AG09309 (cell line): ENCODE results near the gene H6PD.

ENCODE experiments used
- DNase-seq: peaks from one replicate; pipeline ENCODE4 v3.0.0-alpha.2; 2010; ENCODE audit warnings: low read depth
- H3K4me3 ChIP-seq: 2 replicates; pipeline ENCODE4 v1.5.1; 2011; ENCODE audit warnings: mild to moderate bottlenecking, low read depth, low read length, moderate library complexity; ENCODE audit not compliant: control insufficient read depth
- TF ChIP-seq, protein P1 (sequence below): IDR thresholded peaks from 2 replicates; pipeline ENCODE4 v1.5.1; 2011; ENCODE audit warnings: mild to moderate bottlenecking, low read depth, low read length, inconsistent platforms; ENCODE audit not compliant: insufficient read depth, control insufficient read depth; ENCODE audit errors: missing control alignments

The H6PD gene

DNA sequence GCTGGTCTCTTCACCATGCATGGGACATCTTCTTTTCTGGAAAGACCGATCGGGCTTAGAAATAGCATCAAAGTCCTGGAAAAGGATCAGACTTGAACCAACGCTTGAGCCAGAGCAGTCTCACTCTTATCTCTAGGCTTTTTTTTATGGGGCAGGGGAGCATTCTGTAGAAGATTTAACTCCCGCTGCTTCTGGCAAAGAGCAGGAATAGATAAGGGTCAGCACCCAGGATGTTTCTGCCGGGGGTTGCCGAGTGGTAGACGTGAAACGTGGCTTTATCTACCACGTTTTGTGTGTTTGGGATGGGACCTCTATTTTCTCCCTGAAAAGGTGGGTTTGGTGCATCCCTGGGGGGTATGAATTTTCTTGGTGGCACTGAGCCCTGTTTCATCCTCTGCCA is 76.9 kb downstream of the H6PD start:
- DNase-seq = no peak
- no peak overlapping the region for H3K4me3 ChIP-seq
- TF ChIP-seq, protein P1, sequence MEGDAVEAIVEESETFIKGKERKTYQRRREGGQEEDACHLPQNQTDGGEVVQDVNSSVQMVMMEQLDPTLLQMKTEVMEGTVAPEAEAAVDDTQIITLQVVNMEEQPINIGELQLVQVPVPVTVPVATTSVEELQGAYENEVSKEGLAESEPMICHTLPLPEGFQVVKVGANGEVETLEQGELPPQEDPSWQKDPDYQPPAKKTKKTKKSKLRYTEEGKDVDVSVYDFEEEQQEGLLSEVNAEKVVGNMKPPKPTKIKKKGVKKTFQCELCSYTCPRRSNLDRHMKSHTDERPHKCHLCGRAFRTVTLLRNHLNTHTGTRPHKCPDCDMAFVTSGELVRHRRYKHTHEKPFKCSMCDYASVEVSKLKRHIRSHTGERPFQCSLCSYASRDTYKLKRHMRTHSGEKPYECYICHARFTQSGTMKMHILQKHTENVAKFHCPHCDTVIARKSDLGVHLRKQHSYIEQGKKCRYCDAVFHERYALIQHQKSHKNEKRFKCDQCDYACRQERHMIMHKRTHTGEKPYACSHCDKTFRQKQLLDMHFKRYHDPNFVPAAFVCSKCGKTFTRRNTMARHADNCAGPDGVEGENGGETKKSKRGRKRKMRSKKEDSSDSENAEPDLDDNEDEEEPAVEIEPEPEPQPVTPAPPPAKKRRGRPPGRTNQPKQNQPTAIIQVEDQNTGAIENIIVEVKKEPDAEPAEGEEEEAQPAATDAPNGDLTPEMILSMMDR = no peak

DNA sequence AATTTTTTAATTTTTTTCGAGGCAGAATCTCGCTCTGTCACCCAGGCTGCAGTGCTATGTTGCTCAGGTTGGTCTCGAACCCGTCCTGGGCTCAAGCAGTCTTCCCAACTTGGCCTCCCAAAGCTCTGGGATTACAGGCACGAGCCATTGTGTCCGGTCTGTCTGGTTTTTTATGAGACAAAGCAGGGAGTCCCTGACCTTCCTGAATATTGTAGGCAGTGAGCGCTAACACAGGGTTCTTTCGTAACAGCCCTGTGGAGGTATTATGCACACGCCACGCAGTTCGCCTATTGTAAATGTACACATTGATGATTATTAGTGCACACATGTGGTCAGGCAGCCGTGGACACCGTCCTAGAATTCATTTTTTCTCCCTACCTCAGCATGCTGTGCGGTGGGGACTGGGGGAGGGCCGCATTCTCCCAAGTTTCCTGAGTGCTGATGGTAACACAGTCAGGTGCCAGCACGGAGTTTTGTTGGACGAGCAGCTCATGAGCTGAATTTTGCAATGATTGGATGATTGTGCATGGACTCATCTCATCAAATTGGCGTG is 77.7 kb downstream of the H6PD start:
- no peak overlapping the region for H3K4me3 ChIP-seq
- no peak for DNase-seq
- TF ChIP-seq, protein P1 = no peak

DNA sequence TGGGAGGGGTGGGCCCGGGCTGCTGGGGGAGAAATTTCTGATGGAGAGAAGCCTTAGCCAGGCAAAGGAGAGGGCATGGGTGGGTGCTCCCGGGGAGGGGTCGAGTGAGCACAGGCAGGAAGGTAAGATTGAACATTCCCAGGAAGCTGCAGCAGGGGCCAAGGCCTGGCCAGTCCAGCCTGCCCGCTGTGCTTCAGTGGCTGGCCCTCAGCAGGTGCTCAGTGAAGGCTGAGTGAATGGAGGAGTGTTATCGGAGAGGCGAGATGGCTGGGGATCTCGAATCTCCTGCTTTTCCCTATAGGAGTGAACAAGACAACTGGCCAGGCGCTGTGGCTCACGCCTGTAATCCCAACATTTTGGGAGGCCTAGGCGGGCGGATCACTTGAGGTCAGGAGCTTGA is 79.0 kb downstream of the H6PD start:
- no peak for DNase-seq
- TF ChIP-seq, protein P1 = no peak
- no peak overlapping the region for H3K4me3 ChIP-seq

DNA sequence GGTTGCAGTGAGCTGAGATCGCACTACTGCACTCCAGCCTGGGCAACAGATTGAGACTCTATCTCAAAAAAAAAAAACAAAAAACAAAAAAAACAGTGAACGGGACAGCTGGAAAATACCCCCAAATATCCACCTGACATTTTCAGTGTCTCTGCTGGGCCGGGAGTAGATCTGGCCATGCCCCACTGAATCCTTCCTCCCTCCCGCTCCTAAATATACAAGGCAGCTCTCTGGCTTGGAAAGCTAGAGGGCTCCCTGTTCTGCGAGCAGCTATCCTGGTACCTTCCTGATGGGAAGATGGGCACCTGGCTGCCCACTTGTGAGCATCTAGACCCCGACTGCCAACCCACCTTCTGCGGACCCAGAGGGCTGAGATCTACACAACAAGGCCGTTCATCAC is 79.5 kb downstream of the H6PD start:
- H3K4me3 ChIP-seq = no peak overlapping the region
- TF ChIP-seq, protein P1 = no peak
- no peak for DNase-seq

DNA sequence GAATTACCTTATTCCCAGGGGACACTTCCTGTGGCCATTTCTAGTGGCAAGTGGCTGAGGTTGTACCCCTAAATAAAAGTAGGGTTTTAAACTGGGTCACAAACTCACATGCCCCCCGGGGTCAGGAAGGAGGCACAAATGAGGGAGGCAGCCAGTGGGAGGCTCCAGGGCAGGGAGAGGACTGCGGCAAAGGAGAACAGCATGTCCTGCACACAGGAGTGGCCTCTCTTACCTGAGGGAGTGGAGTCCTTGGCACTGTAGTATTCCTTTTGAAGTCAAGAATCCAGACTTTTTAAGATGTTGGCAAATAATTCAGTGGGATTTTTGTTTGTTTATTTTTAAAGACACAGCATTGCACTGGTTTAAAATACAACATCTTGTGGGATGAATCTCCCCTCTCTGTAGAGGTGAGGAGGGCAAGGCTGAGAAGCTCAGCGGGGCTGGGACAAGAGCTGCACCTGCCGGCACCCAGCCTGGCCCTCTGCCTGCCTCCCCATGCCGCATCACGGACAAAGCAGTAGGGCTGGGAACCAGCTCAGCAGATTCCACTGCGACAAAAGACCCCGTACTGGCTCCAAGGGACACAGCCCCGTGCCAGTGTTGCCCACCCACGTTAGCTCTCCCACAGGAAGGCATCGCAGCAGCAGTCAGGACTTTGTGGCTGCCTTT is 80.3 kb downstream of the H6PD start:
- H3K4me3 ChIP-seq = no peak overlapping the region
- TF ChIP-seq, protein P1 = no peak
- no peak for DNase-seq

DNA sequence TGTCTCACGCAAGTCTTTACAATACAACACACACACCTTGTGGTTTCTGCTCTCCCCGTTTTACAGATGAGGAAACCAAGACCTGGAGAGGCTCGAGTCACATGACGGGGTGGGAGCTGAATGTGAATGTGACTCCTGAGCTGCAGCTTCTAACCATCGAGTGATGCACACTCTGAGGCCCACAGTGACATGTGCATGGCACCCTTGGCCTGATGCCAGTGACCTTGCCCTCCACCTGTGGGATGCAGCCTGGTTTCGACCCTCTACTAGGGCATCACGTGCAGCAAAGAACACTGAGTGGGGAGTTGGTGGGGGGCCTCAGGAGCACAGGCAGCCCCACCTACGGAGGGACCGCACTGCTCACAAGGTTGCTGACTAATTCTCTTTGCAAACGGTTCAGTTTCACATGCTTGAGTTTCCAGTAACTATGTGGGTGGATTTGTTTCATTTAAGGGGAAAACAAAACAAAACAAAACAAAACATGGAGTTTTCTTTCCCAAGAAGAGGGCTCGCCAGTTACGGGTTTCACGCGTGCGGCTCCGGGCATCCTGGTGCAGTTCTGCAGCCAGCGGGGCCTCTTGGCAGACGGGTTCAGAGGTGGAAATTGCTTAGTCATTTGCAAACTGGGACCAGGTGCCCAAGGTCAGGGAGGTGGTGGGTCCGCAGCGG is 81.0 kb downstream of the H6PD start:
- no peak overlapping the region for H3K4me3 ChIP-seq
- TF ChIP-seq, protein P1 = no peak
- DNase-seq = peak; percentile 27

DNA sequence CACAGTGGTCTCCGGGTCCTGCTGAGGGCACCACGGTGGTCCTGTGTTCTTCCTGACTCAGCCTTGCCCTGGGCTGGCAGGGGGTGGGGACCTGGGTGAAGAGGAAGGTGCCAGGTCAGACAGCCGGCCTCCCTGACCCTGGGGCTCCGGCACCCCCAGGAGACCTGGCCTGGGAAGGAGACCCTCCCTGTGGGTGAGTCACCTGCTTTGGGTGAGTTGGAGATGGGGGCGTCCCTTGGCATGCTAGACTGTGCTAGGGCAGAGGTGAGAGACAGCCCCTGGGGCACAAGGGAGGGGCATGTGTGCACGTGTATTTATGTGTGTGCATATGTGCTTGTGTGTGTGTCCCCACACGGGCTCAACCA is 81.5 kb downstream of the H6PD start:
- H3K4me3 ChIP-seq = no peak overlapping the region
- TF ChIP-seq, protein P1 = no peak
- no peak for DNase-seq
